GM23338 (cell line): ENCODE data around the gene PPP1R9B. TPM values are rescaled to one million over a fixed set of nuclear protein-coding genes. Genes with fewer than 3 reads are reported as not detected.

ENCODE experiments used
- ATAC-seq: fragments of 200-7000 bp; cut with Tn5 transposase; 3 replicates; pipeline ENCODE4 v1.9.1; 2020
- DNase-seq: peaks from one replicate; pipeline ENCODE4 v3.0.0-alpha.2; 2015; ENCODE audit warnings: low spot score
- H2AFZ ChIP-seq: fragments of 200-600 bp; sonication (generic); 2 replicates; pipeline ENCODE4 v1.8.0; 2016; ENCODE audit warnings: antibody characterized with exemption, mild to moderate bottlenecking, moderate library complexity
- H3F3A ChIP-seq: fragments of 200-600 bp; sonication (generic); replicated peaks from 2 replicates; pipeline ENCODE4 v1.8.0; 2017; ENCODE audit warnings: antibody characterized with exemption, mixed run types, low read depth
- H3K27ac ChIP-seq: fragments of 200-600 bp; sonication (generic); 2 replicates; pipeline ENCODE4 v1.6.1; 2016; ENCODE audit warnings: low read depth
- H3K27me3 ChIP-seq: fragments of 200-600 bp; sonication (generic); 2 replicates; pipeline ENCODE4 v1.8.0; 2016; ENCODE audit warnings: mild to moderate bottlenecking, mixed run types, moderate library complexity; ENCODE audit not compliant: insufficient read depth
- H3K36me3 ChIP-seq: fragments of 200-600 bp; sonication (generic); 2 replicates; pipeline ENCODE4 v1.8.0; 2016; ENCODE audit warnings: mild to moderate bottlenecking; ENCODE audit not compliant: insufficient read depth
- H3K4me1 ChIP-seq: fragments of 200-600 bp; sonication (generic); 2 replicates; pipeline ENCODE4 v1.8.0; 2016; ENCODE audit warnings: mild to moderate bottlenecking, moderate library complexity; ENCODE audit not compliant: insufficient read depth
- H3K4me2 ChIP-seq: fragments of 200-600 bp; sonication (generic); 2 replicates; pipeline ENCODE4 v1.7.1; 2017; ENCODE audit warnings: mixed run types
- H3K4me3 ChIP-seq: fragments of 200-600 bp; sonication (generic); 2 replicates; pipeline ENCODE4 v1.6.1; 2016; ENCODE audit warnings: mixed run types
- H3K79me2 ChIP-seq: fragments of 200-600 bp; sonication (generic); replicated peaks from 2 replicates; pipeline ENCODE4 v1.8.0; 2017; ENCODE audit warnings: mild to moderate bottlenecking; ENCODE audit not compliant: insufficient read depth
- H3K9me2 ChIP-seq: fragments of 200-600 bp; sonication (generic); 2 replicates; pipeline ENCODE4 v1.8.0; 2017; ENCODE audit not compliant: insufficient read depth
- H4K20me1 ChIP-seq: fragments of 200-600 bp; sonication (generic); replicated peaks from 2 replicates; pipeline ENCODE4 v1.8.0; 2017; ENCODE audit warnings: mild to moderate bottlenecking; ENCODE audit not compliant: insufficient read depth
- H3K27ac Mint-ChIP-seq: 2 replicates; pipeline ENCODE4 v1.8.0; 2020; ENCODE audit warnings: inconsistent platforms, mild to moderate bottlenecking, moderate library complexity, mixed read lengths
- H3K27me3 Mint-ChIP-seq: 3 replicates; pipeline ENCODE4 v1.8.0; 2022; ENCODE audit warnings: low read depth, mild to moderate bottlenecking, moderate library complexity, mixed read lengths, inconsistent platforms; ENCODE audit not compliant: insufficient read depth, poor library complexity
- H3K36me3 Mint-ChIP-seq: 3 replicates; pipeline ENCODE4 v1.8.0; 2021; ENCODE audit warnings: low read depth, mild to moderate bottlenecking, inconsistent platforms, moderate library complexity, mixed read lengths
- H3K4me1 Mint-ChIP-seq: 3 replicates; pipeline ENCODE4 v1.8.0; 2020; ENCODE audit warnings: mild to moderate bottlenecking, inconsistent platforms, mixed read lengths
- H3K4me3 Mint-ChIP-seq: 3 replicates; pipeline ENCODE4 v1.8.0; 2021; ENCODE audit warnings: moderate library complexity, mild to moderate bottlenecking, inconsistent platforms, mixed read lengths
- H3K9me3 Mint-ChIP-seq: 3 replicates; pipeline ENCODE4 v1.8.0; 2020; ENCODE audit warnings: moderate library complexity, mild to moderate bottlenecking, inconsistent platforms, mixed read lengths
- CREB1 ChIP-seq: fragments of 250-450 bp; sonication (Bioruptor Pico); IDR thresholded peaks from 2 replicates; pipeline ENCODE4 v1.5.0; 2020; ENCODE audit warnings: low read depth, mild to moderate bottlenecking, moderate library complexity
- EZH2 ChIP-seq: fragments of 200-600 bp; sonication (generic); IDR thresholded peaks from one replicate; pipeline ENCODE4 v1.8.0; 2017; ENCODE audit warnings: antibody characterized with exemption, mild to moderate bottlenecking, low read depth; ENCODE audit not compliant: unreplicated experiment
- EZH2phosphoT487 ChIP-seq: fragments of 200-600 bp; sonication (generic); IDR thresholded peaks from one replicate; pipeline ENCODE4 v1.8.1; 2018; ENCODE audit warnings: antibody characterized with exemption; ENCODE audit not compliant: unreplicated experiment
- JUNB ChIP-seq: IDR thresholded peaks from one replicate; pipeline ENCODE4 v1.6.1; 2016; ENCODE audit warnings: antibody characterized with exemption; ENCODE audit not compliant: unreplicated experiment
- NANOG ChIP-seq: IDR thresholded peaks from 2 replicates; pipeline ENCODE4 v1.6.1; 2016; ENCODE audit warnings: antibody characterized with exemption, borderline replicate concordance
- POLR2AphosphoS5 ChIP-seq: IDR thresholded peaks from 2 replicates; pipeline ENCODE4 v1.6.1; 2016; ENCODE audit warnings: antibody characterized with exemption, low read depth
- STAT1 ChIP-seq: IDR thresholded peaks from one replicate; pipeline ENCODE4 v1.6.1; 2016; ENCODE audit warnings: antibody characterized with exemption; ENCODE audit not compliant: unreplicated experiment
- ZNF114 ChIP-seq: fragments of 250-450 bp; sonication (Bioruptor Pico); IDR thresholded peaks from 2 replicates; pipeline ENCODE4 v1.5.0; 2020; ENCODE audit warnings: mild to moderate bottlenecking, moderate library complexity
- ZNF331 ChIP-seq: fragments of 250-450 bp; sonication (Bioruptor Pico); IDR thresholded peaks from 2 replicates; pipeline ENCODE4 v1.5.0; 2020; ENCODE audit warnings: low read depth, mild to moderate bottlenecking, moderate library complexity
- polyA plus RNA-seq: library from polyadenylated mRNA; unstranded; fragments of >200 nt; fragmentation: Nextera tagmentation; extraction: Ambion mirVana; gene quantifications from 2 replicates; pipeline ENCODE4 v1.2.1, GENCODE V29; 2016
- total RNA-seq: library from RNA; depleted of rRNA; stranded (reverse); fragments of >200 nt; shearing (Covaris generic); gene quantifications from 2 replicates; pipeline ENCODE4 v1.2.3, GENCODE V29; 2014
- TF ChIP-seq, protein P1 (sequence below): IDR thresholded peaks from one replicate; pipeline ENCODE4 v1.6.1; 2018; ENCODE audit warnings: antibody characterized with exemption; ENCODE audit not compliant: unreplicated experiment
- TF ChIP-seq, protein P2 (sequence below), 2 experiments: fragments of 200-600 bp in 1 of 2; sonication (generic) in 1 of 2; conservative IDR thresholded peaks; 2 replicates each; pipeline versions ENCODE4 v1.5.1 to v1.6.1; 2016 to 2017; ENCODE audit warnings: antibody characterized with exemption in 2 of 2, low read depth in 2 of 2, mild to moderate bottlenecking in 2 of 2, moderate library complexity in 1 of 2
- TF ChIP-seq, protein P3 (sequence below): fragments of 250-450 bp; sonication (Bioruptor Pico); IDR thresholded peaks from 2 replicates; pipeline ENCODE4 v1.5.0; 2020; ENCODE audit warnings: mild to moderate bottlenecking, moderate library complexity
- TF ChIP-seq, protein P4 (sequence below): IDR thresholded peaks from 2 replicates; pipeline ENCODE4 v1.6.1; 2016; ENCODE audit warnings: antibody characterized with exemption

Gene PPP1R9B
- total and polyA plus RNA-seq, 2 experiments from 2014 or later: 2.1 to 10.5 TPM

DNA sequence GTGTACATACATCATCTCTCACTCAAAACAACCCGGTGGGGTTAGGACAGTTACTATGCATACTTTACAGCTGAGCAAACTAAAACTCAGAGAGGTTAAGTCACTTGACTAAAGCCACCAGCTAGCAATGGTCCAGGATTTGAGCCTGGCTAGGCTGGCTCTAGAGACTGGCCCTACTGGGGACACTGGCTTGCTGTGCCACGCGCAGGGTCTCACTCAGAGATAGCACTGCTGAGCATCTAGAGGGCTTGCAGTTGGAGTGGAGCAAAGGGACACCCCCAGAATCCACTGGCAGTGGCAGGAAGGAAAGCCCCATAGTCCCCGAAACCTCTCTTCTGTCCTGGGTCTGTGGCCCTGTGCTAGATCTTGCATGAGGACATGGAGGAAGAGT lies 31.7 kb downstream of the PPP1R9B start:
- Histone ChIP-seq H3K4me3 (no peak overlapping the region), H3K4me1 (peaks cover 21% of the 10 kb centered on the region; the same call in 1 of the 2 replicates), H2AFZ (no peak overlapping the region), H3K4me2 (no peak overlapping the region), H3F3A (peaks cover 6% of the 10 kb centered on the region; the same call in 1 of the 2 replicates), H4K20me1 (no peaks in the 10 kb centered on the region), H3K36me3 (no peaks in the 10 kb centered on the region), H3K79me2 (no peaks in the 10 kb centered on the region), H3K27me3 (peaks cover 44% of the 10 kb centered on the region), H3K9me2 (no peaks in the 10 kb centered on the region), H3K27ac (no peak overlapping the region)
- DNase-seq (no peak), ATAC-seq (no peak)
- no peak for TF ChIP-seq EZH2
- TF ChIP-seq, protein P1, sequence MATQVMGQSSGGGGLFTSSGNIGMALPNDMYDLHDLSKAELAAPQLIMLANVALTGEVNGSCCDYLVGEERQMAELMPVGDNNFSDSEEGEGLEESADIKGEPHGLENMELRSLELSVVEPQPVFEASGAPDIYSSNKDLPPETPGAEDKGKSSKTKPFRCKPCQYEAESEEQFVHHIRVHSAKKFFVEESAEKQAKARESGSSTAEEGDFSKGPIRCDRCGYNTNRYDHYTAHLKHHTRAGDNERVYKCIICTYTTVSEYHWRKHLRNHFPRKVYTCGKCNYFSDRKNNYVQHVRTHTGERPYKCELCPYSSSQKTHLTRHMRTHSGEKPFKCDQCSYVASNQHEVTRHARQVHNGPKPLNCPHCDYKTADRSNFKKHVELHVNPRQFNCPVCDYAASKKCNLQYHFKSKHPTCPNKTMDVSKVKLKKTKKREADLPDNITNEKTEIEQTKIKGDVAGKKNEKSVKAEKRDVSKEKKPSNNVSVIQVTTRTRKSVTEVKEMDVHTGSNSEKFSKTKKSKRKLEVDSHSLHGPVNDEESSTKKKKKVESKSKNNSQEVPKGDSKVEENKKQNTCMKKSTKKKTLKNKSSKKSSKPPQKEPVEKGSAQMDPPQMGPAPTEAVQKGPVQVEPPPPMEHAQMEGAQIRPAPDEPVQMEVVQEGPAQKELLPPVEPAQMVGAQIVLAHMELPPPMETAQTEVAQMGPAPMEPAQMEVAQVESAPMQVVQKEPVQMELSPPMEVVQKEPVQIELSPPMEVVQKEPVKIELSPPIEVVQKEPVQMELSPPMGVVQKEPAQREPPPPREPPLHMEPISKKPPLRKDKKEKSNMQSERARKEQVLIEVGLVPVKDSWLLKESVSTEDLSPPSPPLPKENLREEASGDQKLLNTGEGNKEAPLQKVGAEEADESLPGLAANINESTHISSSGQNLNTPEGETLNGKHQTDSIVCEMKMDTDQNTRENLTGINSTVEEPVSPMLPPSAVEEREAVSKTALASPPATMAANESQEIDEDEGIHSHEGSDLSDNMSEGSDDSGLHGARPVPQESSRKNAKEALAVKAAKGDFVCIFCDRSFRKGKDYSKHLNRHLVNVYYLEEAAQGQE: no peak
- no peak for TF ChIP-seq JUNB
- TF ChIP-seq POLR2AphosphoS5: no peak
- no peak for TF ChIP-seq ZNF331 (CRISPR knock-in tag)
- TF ChIP-seq, protein P2, sequence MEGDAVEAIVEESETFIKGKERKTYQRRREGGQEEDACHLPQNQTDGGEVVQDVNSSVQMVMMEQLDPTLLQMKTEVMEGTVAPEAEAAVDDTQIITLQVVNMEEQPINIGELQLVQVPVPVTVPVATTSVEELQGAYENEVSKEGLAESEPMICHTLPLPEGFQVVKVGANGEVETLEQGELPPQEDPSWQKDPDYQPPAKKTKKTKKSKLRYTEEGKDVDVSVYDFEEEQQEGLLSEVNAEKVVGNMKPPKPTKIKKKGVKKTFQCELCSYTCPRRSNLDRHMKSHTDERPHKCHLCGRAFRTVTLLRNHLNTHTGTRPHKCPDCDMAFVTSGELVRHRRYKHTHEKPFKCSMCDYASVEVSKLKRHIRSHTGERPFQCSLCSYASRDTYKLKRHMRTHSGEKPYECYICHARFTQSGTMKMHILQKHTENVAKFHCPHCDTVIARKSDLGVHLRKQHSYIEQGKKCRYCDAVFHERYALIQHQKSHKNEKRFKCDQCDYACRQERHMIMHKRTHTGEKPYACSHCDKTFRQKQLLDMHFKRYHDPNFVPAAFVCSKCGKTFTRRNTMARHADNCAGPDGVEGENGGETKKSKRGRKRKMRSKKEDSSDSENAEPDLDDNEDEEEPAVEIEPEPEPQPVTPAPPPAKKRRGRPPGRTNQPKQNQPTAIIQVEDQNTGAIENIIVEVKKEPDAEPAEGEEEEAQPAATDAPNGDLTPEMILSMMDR (conservative IDR thresholded peaks at IDR 0.05; ENCODE audit: low read depth in 2 of 2): no peak
- TF ChIP-seq CREB1 (CRISPR knock-in tag): no peak
- TF ChIP-seq, protein P3, sequence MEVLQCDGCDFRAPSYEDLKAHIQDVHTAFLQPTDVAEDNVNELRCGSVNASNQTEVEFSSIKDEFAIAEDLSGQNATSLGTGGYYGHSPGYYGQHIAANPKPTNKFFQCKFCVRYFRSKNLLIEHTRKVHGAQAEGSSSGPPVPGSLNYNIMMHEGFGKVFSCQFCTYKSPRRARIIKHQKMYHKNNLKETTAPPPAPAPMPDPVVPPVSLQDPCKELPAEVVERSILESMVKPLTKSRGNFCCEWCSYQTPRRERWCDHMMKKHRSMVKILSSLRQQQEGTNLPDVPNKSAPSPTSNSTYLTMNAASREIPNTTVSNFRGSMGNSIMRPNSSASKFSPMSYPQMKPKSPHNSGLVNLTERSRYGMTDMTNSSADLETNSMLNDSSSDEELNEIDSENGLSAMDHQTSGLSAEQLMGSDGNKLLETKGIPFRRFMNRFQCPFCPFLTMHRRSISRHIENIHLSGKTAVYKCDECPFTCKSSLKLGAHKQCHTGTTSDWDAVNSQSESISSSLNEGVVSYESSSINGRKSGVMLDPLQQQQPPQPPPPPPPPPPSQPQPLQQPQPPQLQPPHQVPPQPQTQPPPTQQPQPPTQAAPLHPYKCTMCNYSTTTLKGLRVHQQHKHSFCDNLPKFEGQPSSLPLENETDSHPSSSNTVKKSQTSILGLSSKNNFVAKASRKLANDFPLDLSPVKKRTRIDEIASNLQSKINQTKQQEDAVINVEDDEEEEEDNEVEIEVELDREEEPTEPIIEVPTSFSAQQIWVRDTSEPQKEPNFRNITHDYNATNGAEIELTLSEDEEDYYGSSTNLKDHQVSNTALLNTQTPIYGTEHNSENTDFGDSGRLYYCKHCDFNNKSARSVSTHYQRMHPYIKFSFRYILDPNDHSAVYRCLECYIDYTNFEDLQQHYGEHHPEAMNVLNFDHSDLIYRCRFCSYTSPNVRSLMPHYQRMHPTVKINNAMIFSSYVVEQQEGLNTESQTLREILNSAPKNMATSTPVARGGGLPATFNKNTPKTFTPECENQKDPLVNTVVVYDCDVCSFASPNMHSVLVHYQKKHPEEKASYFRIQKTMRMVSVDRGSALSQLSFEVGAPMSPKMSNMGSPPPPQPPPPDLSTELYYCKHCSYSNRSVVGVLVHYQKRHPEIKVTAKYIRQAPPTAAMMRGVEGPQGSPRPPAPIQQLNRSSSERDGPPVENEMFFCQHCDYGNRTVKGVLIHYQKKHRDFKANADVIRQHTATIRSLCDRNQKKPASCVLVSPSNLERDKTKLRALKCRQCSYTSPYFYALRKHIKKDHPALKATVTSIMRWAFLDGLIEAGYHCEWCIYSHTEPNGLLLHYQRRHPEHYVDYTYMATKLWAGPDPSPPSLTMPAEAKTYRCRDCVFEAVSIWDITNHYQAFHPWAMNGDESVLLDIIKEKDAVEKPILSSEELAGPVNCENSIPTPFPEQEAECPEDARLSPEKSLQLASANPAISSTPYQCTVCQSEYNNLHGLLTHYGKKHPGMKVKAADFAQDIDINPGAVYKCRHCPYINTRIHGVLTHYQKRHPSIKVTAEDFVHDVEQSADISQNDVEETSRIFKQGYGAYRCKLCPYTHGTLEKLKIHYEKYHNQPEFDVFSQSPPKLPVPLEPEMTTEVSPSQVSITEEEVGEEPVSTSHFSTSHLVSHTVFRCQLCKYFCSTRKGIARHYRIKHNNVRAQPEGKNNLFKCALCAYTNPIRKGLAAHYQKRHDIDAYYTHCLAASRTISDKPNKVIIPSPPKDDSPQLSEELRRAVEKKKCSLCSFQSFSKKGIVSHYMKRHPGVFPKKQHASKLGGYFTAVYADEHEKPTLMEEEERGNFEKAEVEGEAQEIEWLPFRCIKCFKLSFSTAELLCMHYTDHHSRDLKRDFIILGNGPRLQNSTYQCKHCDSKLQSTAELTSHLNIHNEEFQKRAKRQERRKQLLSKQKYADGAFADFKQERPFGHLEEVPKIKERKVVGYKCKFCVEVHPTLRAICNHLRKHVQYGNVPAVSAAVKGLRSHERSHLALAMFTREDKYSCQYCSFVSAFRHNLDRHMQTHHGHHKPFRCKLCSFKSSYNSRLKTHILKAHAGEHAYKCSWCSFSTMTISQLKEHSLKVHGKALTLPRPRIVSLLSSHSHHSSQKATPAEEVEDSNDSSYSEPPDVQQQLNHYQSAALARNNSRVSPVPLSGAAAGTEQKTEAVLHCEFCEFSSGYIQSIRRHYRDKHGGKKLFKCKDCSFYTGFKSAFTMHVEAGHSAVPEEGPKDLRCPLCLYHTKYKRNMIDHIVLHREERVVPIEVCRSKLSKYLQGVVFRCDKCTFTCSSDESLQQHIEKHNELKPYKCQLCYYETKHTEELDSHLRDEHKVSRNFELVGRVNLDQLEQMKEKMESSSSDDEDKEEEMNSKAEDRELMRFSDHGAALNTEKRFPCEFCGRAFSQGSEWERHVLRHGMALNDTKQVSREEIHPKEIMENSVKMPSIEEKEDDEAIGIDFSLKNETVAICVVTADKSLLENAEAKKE (CRISPR knock-in tag): no peak
- TF ChIP-seq, protein P4, sequence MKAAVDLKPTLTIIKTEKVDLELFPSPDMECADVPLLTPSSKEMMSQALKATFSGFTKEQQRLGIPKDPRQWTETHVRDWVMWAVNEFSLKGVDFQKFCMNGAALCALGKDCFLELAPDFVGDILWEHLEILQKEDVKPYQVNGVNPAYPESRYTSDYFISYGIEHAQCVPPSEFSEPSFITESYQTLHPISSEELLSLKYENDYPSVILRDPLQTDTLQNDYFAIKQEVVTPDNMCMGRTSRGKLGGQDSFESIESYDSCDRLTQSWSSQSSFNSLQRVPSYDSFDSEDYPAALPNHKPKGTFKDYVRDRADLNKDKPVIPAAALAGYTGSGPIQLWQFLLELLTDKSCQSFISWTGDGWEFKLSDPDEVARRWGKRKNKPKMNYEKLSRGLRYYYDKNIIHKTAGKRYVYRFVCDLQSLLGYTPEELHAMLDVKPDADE: no peak
- TF ChIP-seq ZNF114 (CRISPR knock-in tag): no peak
- TF ChIP-seq STAT1: no peak
- no peak for TF ChIP-seq NANOG
- TF ChIP-seq EZH2phosphoT487: no peak
- no peaks in the 10 kb centered on the region for H3K9me3 Mint-ChIP-seq
- no peak overlapping the region for H3K4me3 Mint-ChIP-seq
- H3K36me3 Mint-ChIP-seq: peaks cover 4% of the 10 kb centered on the region; the same call in 2 of the 3 replicates
- H3K27me3 Mint-ChIP-seq: peaks cover 43% of the 10 kb centered on the region
- H3K4me1 Mint-ChIP-seq: peaks cover 36% of the 10 kb centered on the region
- no peak overlapping the region for H3K27ac Mint-ChIP-seq
